Stimulated activated CD8-positive, alpha-beta memory T cell treated with anti-CD3 and anti-CD28 coated beads, Interleukin-12 subunit alpha, Interleukin-12 subunit beta, amount 100 ng/mL, for 4 hours (primary cell): Measurements from ENCODE around the gene HYI.
"Not testable (repeated sequence)": the region's sequence is repeated elsewhere in the genome, so short reads cannot be mapped to it uniquely, and the experiment has no call there.

Experiments used
- DNase-seq: peaks from one replicate; pipeline ENCODE4 v3.0.0-alpha.2; 2020; ENCODE audit warnings: low read depth

HYI gene

GRCh38 chr1:43427524-43427923 is 26.2 kb downstream of the HYI start:
- DNase-seq: no peak

- DNase-seq: no peak
These were observed 27.5 kb downstream of the HYI start for GRCh38 chr1:43426221-43426620.

GRCh38 chr1:43425045-43425444 is 28.7 kb downstream of the HYI start:
- DNase-seq: no peak

- DNase-seq: no peak
These were observed 29.8 kb downstream of the HYI start for GRCh38 chr1:43423672-43424550.

GRCh38 chr1:43422995-43423671 is 30.6 kb downstream of the HYI start:
- no peak for DNase-seq

DNA sequence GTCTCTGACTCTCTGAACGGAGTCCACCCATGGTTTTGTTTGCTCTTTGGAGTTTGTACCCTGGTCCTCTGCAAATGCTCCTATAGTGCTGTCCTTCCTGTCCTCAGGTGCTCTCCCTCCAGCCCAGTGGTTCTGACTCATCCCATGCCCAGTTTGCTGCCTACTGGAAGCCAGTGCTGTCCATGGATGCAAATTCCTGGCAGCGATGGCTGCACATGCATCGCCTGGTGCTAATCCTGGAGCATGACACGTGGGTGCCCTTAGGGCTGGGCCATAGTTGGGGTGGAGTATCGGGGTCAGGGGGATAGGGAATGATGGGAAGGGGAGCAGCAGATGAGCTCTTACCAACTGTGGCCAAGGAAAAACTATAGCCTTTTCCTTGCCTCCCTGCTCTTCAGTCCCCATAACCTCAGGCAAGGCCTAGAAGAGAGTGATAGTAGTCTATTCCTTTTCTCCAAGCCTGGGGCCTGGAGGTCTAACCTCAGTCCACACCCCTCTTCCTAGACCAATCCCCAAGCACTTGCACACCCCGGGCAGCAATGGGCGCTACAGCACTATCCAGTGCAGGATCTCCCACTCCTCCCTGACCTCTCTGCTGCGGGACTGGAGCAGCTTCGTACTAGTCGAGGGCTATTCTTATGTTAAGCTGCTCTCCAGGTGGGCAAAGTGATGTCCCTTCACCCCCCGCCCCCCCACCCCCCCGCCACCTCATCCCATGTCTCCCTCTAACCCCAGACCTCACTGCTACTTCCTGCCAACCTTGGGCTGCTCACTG is 31.6 kb downstream of the HYI start:
- no peak for DNase-seq

- no peak for DNase-seq
These were observed 32.3 kb downstream of the HYI start for GRCh38 chr1:43421396-43421795.

- no peak for DNase-seq
These were observed 32.9 kb downstream of the HYI start for GRCh38 chr1:43420874-43421273.

- DNase-seq: no peak
These were observed 33.9 kb downstream of the HYI start for GRCh38 chr1:43419627-43420425.

DNA sequence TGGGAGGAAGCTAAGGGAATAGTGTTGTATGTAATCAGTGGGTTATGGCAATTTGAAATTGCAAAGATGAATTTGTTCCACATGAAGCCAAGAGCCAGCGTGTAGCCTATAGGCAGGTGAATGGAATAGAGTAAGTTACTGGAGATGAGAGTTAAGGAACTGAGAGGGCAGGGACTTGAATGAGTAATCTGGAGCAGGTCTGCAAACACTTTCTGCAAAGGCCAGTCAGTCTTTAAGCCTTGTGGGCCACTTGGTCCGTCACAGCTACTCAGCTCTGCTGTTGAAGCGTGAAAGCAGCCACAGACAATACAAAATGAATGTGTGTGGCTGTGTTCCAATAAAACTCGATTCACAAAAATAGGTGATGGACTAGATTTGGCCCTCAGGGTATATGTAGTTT is 34.9 kb downstream of the HYI start:
- DNase-seq: no peak

DNA sequence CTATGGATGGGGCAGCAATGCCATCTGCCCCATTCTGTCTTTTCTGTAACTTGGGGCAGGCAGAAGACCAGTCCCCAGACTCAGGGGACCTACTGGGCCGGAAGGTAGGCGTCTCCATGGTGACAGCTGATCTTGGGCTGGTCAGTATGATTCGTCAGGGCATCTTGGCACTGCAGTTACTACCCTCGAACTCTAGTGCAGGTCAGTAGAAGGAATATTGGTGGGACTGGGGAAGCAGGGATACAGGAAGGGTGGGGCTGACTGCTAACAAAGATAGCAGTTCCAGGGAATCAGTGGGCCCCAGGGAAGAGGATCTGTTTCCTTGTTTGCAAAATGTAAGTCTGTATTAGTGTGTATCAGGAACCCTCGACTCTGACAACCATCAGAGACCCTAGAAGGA is 37.8 kb downstream of the HYI start:
- no peak for DNase-seq

DNA sequence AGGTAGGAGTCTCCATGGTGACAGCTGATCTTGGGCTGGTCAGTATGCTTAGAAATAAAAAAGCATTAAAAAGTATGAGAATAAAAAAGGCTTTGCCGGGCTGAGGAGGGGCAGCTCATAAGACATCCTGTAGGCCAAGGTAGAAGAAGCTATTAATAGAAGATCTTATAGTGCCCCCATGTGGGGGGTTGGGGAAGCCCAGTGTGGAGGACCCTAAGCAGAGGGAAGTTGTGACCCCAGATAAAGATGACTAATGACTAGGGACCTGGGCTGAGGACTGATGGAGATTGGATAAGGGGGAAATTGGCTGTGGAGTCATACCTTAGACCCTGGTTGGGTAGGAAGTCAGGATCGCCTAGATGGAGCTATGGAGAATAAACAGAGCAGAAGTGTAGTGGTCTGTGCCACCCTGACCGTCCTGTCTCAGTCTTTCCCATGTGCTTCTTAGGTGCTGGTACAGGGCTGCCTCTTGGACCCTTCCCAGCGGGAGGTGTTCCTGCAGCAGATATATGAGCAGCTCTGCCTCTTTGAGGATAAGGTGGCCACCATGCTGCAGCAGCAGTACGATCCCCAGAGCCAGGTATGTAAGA is 39.0 kb downstream of the HYI start:
- DNase-seq: peak; percentile 28

- not testable (repeated sequence) for DNase-seq
These were observed 40.3 kb downstream of the HYI start for GRCh38 chr1:43413426-43413825.

DNA sequence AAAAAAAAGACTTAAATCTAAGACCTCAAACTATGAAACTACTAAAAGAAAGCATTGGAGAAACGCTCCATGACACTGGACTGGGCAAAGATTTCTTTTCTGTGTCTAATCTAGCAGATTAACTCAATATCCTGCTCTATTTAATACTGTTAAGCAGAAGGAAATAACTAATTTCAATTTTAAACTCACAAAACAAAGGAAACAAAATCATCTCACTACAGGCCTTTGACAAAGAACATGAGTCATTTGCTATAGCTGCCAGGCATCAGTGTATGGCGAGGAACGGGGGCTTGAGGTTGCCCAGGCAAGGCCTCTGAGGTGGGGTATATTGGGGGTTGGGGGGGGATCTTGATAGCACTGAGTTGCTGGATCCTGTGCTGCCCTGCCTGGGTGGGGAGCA is 43.2 kb downstream of the HYI start:
- DNase-seq: no peak

- no peak for DNase-seq
These were observed 47.9 kb downstream of the HYI start for GRCh38 chr1:43405876-43406234.

- no peak for DNase-seq
These were observed 48.4 kb downstream of the HYI start for GRCh38 chr1:43405219-43405875.

- DNase-seq: no peak
These were observed 49.4 kb downstream of the HYI start for GRCh38 chr1:43404353-43404752.

DNA sequence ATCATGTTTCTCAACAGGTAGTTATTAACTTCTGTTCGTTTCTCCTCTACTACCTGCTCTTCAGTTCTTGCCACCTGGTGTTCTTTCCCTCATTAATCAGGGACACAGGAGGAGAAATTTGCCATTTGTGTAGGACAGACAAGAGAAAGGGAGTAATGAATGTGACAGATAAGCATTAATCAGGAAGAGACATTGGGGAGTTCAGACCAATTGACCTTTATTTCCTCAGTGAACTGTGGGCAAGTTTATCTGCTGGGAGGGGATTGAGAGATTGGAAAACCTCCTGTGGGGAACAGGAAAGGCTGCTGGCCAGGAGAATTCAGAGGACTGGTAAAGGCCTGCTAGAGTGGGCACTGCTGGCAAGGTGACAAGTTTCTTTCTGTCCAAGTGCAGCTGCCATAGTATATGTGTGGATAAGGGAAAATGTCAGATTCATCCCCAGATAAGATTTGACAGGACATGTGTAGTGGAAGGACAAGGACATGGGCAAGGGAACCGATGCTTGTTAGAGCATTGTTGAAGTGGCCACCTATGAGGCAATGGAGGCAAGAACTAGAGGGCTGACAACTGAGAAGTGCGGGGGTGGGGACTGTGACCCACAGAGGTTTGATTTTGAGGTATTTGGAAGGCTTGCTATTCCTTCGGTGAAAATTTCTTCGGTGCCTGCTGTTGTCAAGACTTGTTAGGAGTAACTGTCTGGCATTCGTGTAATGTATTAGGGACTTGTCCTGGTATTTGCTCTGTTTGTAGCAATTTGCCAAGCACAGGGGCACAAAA is 51.5 kb downstream of the HYI start:
- no peak for DNase-seq
